IMR-90 (cell line): ENCODE data around the gene HOTAIR. TPM values are rescaled to one million over a fixed set of nuclear protein-coding genes. Genes with fewer than 3 reads are reported as not detected.

ENCODE experiments used
- ATAC-seq: fragments of 200-7000 bp; cut with Tn5 transposase; 2 replicates; pipeline ENCODE4 v1.9.1; 2020; ENCODE audit warnings: low read depth, mild to moderate bottlenecking, moderate library complexity
- BruUV-seq: library from RNA; stranded (reverse); fragments of 400-500 nt; replicated peaks from 2 replicates; lab custom pipeline; 2021; lab: Mats Ljungman, UMichigan
- CTCF ChIA-PET: fragments of 300-600 bp; formaldehyde crosslinking; extraction: SDS; loops from one replicate; lab custom pipeline; 2021; ENCODE audit warnings: antibody characterized with exemption; lab: Yijun Ruan, JAX
- POLR2A ChIA-PET: fragments of 300-600 bp; sonication (Branson Sonifier 250); formaldehyde crosslinking; loops from one replicate; lab custom pipeline; 2022; ENCODE audit warnings: antibody characterized with exemption; ENCODE audit not compliant: unreplicated experiment; lab: Charles Lee
- DNase-seq: peaks from one replicate; pipeline ENCODE4 v3.0.0; 2013
- H2AFZ ChIP-seq: replicated peaks from 2 replicates; pipeline ENCODE3; 2013; ENCODE audit warnings: low read length, mild to moderate bottlenecking; ENCODE audit not compliant: poor library complexity
- H2AK5ac ChIP-seq: 2 replicates; pipeline ENCODE4 v1.6.1; 2013; ENCODE audit warnings: low read depth, low read length, inconsistent platforms
- H2AK9ac ChIP-seq: replicated peaks from 2 replicates; pipeline ENCODE3; 2013; ENCODE audit warnings: mild to moderate bottlenecking, low read depth, low read length, moderate library complexity; ENCODE audit not compliant: poor library complexity
- H2BK120ac ChIP-seq: 2 replicates; pipeline ENCODE4 v1.6.1; 2013; ENCODE audit warnings: low read depth, low read length, inconsistent platforms
- H2BK15ac ChIP-seq: 3 replicates; pipeline ENCODE4 v1.6.1; 2013; ENCODE audit warnings: low read depth, low read length, inconsistent platforms
- H2BK20ac ChIP-seq: 2 replicates; pipeline ENCODE4 v1.6.1; 2013; ENCODE audit warnings: low read depth, mild to moderate bottlenecking, inconsistent platforms, low read length, moderate library complexity
- H2BK5ac ChIP-seq: 2 replicates; pipeline ENCODE4 v1.6.1; 2013; ENCODE audit warnings: mild to moderate bottlenecking, low read depth, low read length, inconsistent platforms; ENCODE audit not compliant: poor library complexity, severe bottlenecking
- H3K14ac ChIP-seq: replicated peaks from 2 replicates; pipeline ENCODE4 v1.6.1; 2013; ENCODE audit warnings: low read depth, low read length, inconsistent platforms
- H3K18ac ChIP-seq: 2 replicates; pipeline ENCODE4 v1.6.1; 2013; ENCODE audit warnings: low read depth, low read length, control low read depth
- H3K23ac ChIP-seq: 2 replicates; pipeline ENCODE4 v1.6.1; 2013; ENCODE audit warnings: low read depth, low read length, inconsistent platforms
- H3K27ac ChIP-seq: 2 replicates; pipeline ENCODE4 v1.5.1; 2013; ENCODE audit warnings: mild to moderate bottlenecking, control low read depth, low read length; ENCODE audit not compliant: insufficient read depth
- H3K27me3 ChIP-seq: 2 replicates; pipeline ENCODE4 v1.6.1; 2013; ENCODE audit warnings: low read length; ENCODE audit not compliant: control insufficient read depth, insufficient read depth
- H3K36me3 ChIP-seq: 2 replicates; pipeline ENCODE4 v1.6.1; 2013; ENCODE audit warnings: low read length, mixed read lengths; ENCODE audit not compliant: control insufficient read depth, insufficient read depth
- H3K4ac ChIP-seq: 2 replicates; pipeline ENCODE4 v1.6.1; 2013; ENCODE audit warnings: low read depth, low read length, inconsistent platforms
- H3K4me1 ChIP-seq: 2 replicates; pipeline ENCODE4 v1.6.1; 2013; ENCODE audit warnings: low read length, mixed read lengths; ENCODE audit not compliant: control insufficient read depth, insufficient read depth
- H3K4me2 ChIP-seq: 2 replicates; pipeline ENCODE4 v1.6.1; 2013; ENCODE audit warnings: low read depth, mild to moderate bottlenecking, control low read depth, low read length, moderate library complexity
- H3K4me3 ChIP-seq: 2 replicates; pipeline ENCODE4 v1.5.1; 2013; ENCODE audit warnings: low read depth, mild to moderate bottlenecking, control low read depth, low read length, moderate library complexity; ENCODE audit not compliant: insufficient read depth
- H3K56ac ChIP-seq: 2 replicates; pipeline ENCODE4 v1.6.1; 2013; ENCODE audit warnings: low read length, inconsistent platforms; ENCODE audit not compliant: insufficient read depth; ENCODE audit errors: extremely low read depth
- H3K79me1 ChIP-seq, 2 experiments: 2 replicates each; pipeline ENCODE4 v1.6.1; 2013; ENCODE audit warnings: low read length in 2 of 2, inconsistent platforms in 1 of 2, low read depth in 1 of 2
- H3K9ac ChIP-seq: 2 replicates; pipeline ENCODE4 v1.6.1; 2013; ENCODE audit warnings: low read depth, low read length, control low read depth
- H3K9me1 ChIP-seq: 2 replicates; pipeline ENCODE4 v1.6.1; 2013; ENCODE audit warnings: low read length, inconsistent platforms; ENCODE audit not compliant: insufficient read depth
- H3K9me3 ChIP-seq: 2 replicates; pipeline ENCODE4 v1.6.1; 2013; ENCODE audit warnings: low read length; ENCODE audit not compliant: control insufficient read depth, insufficient read depth
- H4K20me1 ChIP-seq: 2 replicates; pipeline ENCODE4 v1.6.1; 2013; ENCODE audit warnings: low read length, inconsistent platforms; ENCODE audit not compliant: insufficient read depth
- H4K5ac ChIP-seq: 2 replicates; pipeline ENCODE4 v1.6.1; 2013; ENCODE audit warnings: mild to moderate bottlenecking, low read depth, low read length, control low read depth
- H4K8ac ChIP-seq, 2 experiments: 2 replicates each; pipeline ENCODE4 v1.6.1; 2013; ENCODE audit warnings: low read depth in 2 of 2, low read length in 2 of 2, control low read depth in 1 of 2, inconsistent platforms in 1 of 2
- H4K91ac ChIP-seq: 2 replicates; pipeline ENCODE4 v1.6.1; 2013; ENCODE audit warnings: low read depth, low read length, inconsistent platforms; ENCODE audit not compliant: insufficient read depth
- NFE2L2 ChIP-seq: fragments of 150-350 bp; IDR thresholded peaks from 2 replicates; pipeline ENCODE4 v1.6.1; 2016; ENCODE audit warnings: low read depth, mild to moderate bottlenecking, low read length
- WGBS, 2 experiments: methylation state at CpG; one replicate each; pipeline versions ENCODE4 v1.1.5 to v1.1.7; 2013; ENCODE audit warnings: missing lambda C conversion rate in 2 of 2; ENCODE audit not compliant: insufficient read length in 1 of 2; ENCODE audit errors: extremely low coverage in 2 of 2; 5-methylcytosine and 5-hydroxymethylcytosine counted together
- dilution Hi-C: fragments of 300-500 bp; cut with HindIII; formaldehyde crosslinking; loops from one replicate; pipeline ENCODE4 v1.14.3; 2018; ENCODE audit warnings: low sequenced_read_pairs; ENCODE audit not compliant: unreplicated experiment
- in situ Hi-C: fragments of 300-500 bp; cut with MboI; formaldehyde crosslinking; loops from 3 replicates; pipeline ENCODE4 v1.14.3; 2019; ENCODE audit warnings: low sequenced_read_pairs, inconsistent platforms, mixed read lengths
- intact Hi-C: fragments of 100-400 bp; cut with micrococcal nuclease; formaldehyde crosslinking; loops from 2 replicates; pipeline ENCODE4 v1.10.0; 2022
- polyA plus RNA-seq, 3 experiments: library from polyadenylated mRNA; depleted of rRNA; stranded (reverse); fragments of >200 nt; gene quantifications; 2 replicates each; pipeline ENCODE4 v1.2.3, GENCODE V29; 2012; ENCODE audit warnings: low replicate concordance in 1 of 3
- total RNA-seq: library from RNA; depleted of rRNA; stranded (reverse); fragments of >200 nt; gene quantifications from 2 replicates; pipeline ENCODE4 v1.2.3, GENCODE V29; 2012

Gene HOTAIR
- total and polyA plus RNA-seq, 2 of the 4 experiments (the other 2 are of a cell fraction), result not detected

DNA sequence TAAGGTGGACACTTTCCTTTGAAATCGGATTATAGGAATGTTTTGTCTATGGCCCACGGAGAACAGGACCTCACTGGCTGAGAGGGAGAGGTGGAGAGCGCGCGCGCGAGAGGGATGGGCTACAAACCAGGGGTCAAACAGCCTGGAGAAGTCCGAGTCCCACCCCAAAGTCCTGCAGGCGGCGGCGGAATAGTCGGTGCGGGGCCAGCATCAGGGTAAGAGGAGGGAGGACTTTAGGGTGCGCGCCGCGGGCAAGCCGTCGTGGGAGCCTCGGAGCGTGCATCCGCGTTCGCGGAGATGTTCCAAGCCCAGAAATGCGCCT is 30.7 kb upstream of the HOTAIR start:
- Histone ChIP-seq H3K23ac (no peak overlapping the region), H3K4me2 (no peak overlapping the region), H3K36me3 (no peaks in the 10 kb centered on the region), H2BK15ac (no peak overlapping the region), H3K9ac (no peak overlapping the region), H3K4ac (no peak overlapping the region), H2AFZ (no peak overlapping the region), H4K8ac (no peak overlapping the region), H4K20me1 (no peaks in the 10 kb centered on the region), H3K79me1 (no peaks in the 10 kb centered on the region), H3K4me3 (no peak overlapping the region), H3K18ac (no peak overlapping the region), H2AK5ac (no peak overlapping the region), H2AK9ac (no peak overlapping the region), H2BK120ac (no peak overlapping the region), H3K9me1 (no peaks in the 10 kb centered on the region), H4K91ac (no peak overlapping the region), H3K14ac (no peak overlapping the region), H3K56ac (no peak overlapping the region), H4K5ac (no peak overlapping the region), H3K27me3 (peaks cover 90% of the 10 kb centered on the region), H3K4me1 (no peaks in the 10 kb centered on the region), H2BK5ac (no peak overlapping the region), H3K9me3 (no peaks in the 10 kb centered on the region), H2BK20ac (no peak overlapping the region), H3K27ac (no peak overlapping the region)
- CTCF ChIA-PET, result interaction anchor here (0.7 to 1.9 kb wide), 6 partner anchors 181 to 201 kb away, joined by 3 to 18 read pairs (median 4); no protein-coding TSS in a partner anchor
- 6% methylated on average over 12 of the region's 26 CpGs; no CpG with 5 or more reads in 1 of the 2 experiments for WGBS, 2 experiments
- ATAC-seq, result no peak
- DNase-seq, result no peak
- dilution Hi-C loops (no loop called here), intact Hi-C loops (loop anchor here (10.0 kb wide), 1 partner anchor 301 kb away; no protein-coding TSS in a partner anchor), in situ Hi-C loops (loop anchor here (5.0 kb wide), 1 partner anchor 187 kb away; no protein-coding TSS in a partner anchor)
- no TSS peak for BruUV-seq
- POLR2A ChIA-PET, result no interaction called here
- no peak for TF ChIP-seq NFE2L2
